Adrenal gland (tissue), 5 donors: Measurements from ENCODE around the gene UBASH3B.

Experiments used
- POLR2A ChIP-seq, 2 donors: fragments of 450-650 bp; IDR thresholded peaks; one replicate each; pipeline ENCODE4 v1.6.1; 2017; ENCODE audit warnings: antibody characterized with exemption in 2 of 2, mild to moderate bottlenecking in 2 of 2, moderate library complexity in 1 of 2
- TF ChIP-seq, protein P1 (sequence below), 6 experiments: fragments of 450-650 bp in 4 of 6; fragments of 200-600 bp in 2 of 6; sonication (generic) in 1 of 6; IDR thresholded peaks; 1 replicate in 5 of 6; 2 replicates in 1 of 6; pipeline versions ENCODE4 v1.5.1 to v1.8.0; 2016 to 2021; ENCODE audit warnings: antibody characterized with exemption in 6 of 6, mild to moderate bottlenecking in 2 of 6, moderate library complexity in 1 of 6
- donor health status: DM: no; HTN: no; CAD: no.

DNA sequence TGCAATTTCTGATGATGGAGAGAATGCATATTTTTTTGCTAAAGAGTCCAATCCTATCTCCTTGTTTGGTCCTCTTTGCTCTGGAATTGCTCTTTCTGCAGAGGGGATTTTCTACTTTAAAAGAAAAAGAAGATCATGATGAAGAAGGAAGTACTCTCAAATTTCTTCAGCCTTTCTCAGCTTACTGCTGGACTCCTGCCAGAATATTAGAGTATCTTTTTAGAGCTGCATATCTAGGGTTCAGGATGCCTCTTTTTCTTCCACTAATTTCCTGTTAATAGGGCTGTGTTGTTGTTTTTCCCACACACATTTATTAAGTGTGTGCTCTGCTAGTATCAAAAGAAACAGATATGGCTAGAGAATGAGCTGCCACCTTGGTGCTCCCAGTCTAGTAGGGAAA, 18.2 kb downstream of the UBASH3B start:
- TF ChIP-seq POLR2A (IDR thresholded peaks at IDR 0.05), result no peak
- TF ChIP-seq, protein P1, sequence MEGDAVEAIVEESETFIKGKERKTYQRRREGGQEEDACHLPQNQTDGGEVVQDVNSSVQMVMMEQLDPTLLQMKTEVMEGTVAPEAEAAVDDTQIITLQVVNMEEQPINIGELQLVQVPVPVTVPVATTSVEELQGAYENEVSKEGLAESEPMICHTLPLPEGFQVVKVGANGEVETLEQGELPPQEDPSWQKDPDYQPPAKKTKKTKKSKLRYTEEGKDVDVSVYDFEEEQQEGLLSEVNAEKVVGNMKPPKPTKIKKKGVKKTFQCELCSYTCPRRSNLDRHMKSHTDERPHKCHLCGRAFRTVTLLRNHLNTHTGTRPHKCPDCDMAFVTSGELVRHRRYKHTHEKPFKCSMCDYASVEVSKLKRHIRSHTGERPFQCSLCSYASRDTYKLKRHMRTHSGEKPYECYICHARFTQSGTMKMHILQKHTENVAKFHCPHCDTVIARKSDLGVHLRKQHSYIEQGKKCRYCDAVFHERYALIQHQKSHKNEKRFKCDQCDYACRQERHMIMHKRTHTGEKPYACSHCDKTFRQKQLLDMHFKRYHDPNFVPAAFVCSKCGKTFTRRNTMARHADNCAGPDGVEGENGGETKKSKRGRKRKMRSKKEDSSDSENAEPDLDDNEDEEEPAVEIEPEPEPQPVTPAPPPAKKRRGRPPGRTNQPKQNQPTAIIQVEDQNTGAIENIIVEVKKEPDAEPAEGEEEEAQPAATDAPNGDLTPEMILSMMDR (IDR thresholded peaks at IDR 0.05), result no peak
